Measurements from ENCODE around the gene TNS3.

The TNS3 gene

GRCh38 chr7:47356261-47356660, 225.7 kb downstream of the TNS3 start:
- no peak for DNase-seq

GRCh38 chr7:47355684-47356083, 226.2 kb downstream of the TNS3 start:
- DNase-seq = no peak

- no peak for DNase-seq
Observed at GRCh38 chr7:47354831-47355541, 226.9 kb downstream of the TNS3 start.

- DNase-seq = no peak
Observed at GRCh38 chr7:47354071-47354470, 227.8 kb downstream of the TNS3 start.

GRCh38 chr7:47352394-47352968, 229.4 kb downstream of the TNS3 start:
- no peak for DNase-seq

GRCh38 chr7:47351233-47352154, 230.4 kb downstream of the TNS3 start:
- no peak for DNase-seq

- DNase-seq = no peak
Observed at GRCh38 chr7:47350425-47350824, 231.5 kb downstream of the TNS3 start.

GRCh38 chr7:47349401-47349800, 232.5 kb downstream of the TNS3 start:
- no peak for DNase-seq

GRCh38 chr7:47347816-47348385, 234.0 kb downstream of the TNS3 start:
- DNase-seq = no peak

- no peak for DNase-seq
Observed at GRCh38 chr7:47347346-47347745, 234.6 kb downstream of the TNS3 start.

- no peak for DNase-seq
Observed at GRCh38 chr7:47346377-47346914, 235.5 kb downstream of the TNS3 start.

- no peak for DNase-seq
Observed at GRCh38 chr7:47345857-47346298, 236.0 kb downstream of the TNS3 start.

GRCh38 chr7:47344171-47344955, 237.5 kb downstream of the TNS3 start:
- DNase-seq = no peak

GRCh38 chr7:47343061-47343455, 238.9 kb downstream of the TNS3 start:
- no peak for DNase-seq

- DNase-seq = no peak
Observed at GRCh38 chr7:47342296-47343060, 239.4 kb downstream of the TNS3 start.

GRCh38 chr7:47340517-47340916, 241.4 kb downstream of the TNS3 start:
- no peak for DNase-seq

- DNase-seq = no peak
Observed at GRCh38 chr7:47338026-47338425, 243.9 kb downstream of the TNS3 start.

GRCh38 chr7:47337531-47337930, 244.4 kb downstream of the TNS3 start:
- no peak for DNase-seq

- no peak for DNase-seq
Observed at GRCh38 chr7:47336472-47337425, 245.2 kb downstream of the TNS3 start.
